ENCODE measurements around the gene CERS6.

DNA sequence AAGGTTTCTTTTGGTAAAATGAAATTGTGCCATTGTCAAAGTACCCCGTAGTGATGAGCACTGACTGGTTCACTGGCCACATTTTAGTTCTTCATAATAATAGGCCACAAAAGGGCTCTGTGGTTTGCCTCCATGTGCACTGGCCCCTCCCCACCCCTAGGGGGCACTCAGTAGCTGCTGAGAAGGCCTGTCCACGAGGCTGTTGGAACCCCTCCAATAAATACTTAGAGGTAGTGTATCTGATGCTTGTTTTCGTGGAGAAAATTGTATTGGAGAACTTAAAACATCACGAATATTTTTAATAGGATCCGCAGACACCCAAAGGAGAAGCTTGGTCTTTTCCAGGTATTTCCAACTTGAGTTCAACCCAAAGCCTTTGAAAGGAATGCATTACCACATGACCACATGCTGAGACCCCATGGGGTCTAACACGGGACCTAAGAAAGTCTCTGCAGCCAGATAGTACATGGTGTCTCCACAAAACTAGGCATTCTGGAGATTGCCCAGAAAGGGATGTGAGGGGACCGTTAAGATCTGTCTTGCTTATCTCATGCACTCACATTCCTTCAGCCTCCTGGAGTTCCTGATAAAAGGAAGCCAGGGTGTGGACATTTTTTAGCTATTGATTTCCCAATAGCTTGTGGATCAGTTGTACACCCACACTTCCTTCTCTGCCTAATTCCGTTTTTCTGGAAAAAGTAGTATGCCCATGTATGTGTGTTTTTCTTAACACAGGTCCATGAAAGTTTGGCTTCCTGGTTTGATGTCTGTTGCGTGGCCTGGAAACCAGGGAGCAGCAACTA lies 317.8 kb downstream of the CERS6 start:
- TF ChIP-seq CTCF (IDR thresholded peaks at IDR 0.05), result peak; percentile 88 to 98 (median 94)
- no peak for TF ChIP-seq POLR2A (IDR thresholded peaks at IDR 0.05)

Measured in thyroid gland (tissue), 4 donors.